Caco-2 (cell line): ENCODE results near the gene RERE. TPM values are rescaled to one million over a fixed set of nuclear protein-coding genes. Genes with fewer than 3 reads are reported as not detected.

Source experiments
- BruUV-seq: library from RNA; stranded (reverse); fragments of 400-500 nt; replicated peaks from 2 replicates; lab custom pipeline; 2021; lab: Mats Ljungman, UMichigan
- CTCF ChIA-PET: fragments of 300-600 bp; sonication (Branson Sonifier 250); formaldehyde crosslinking; loops from one replicate; lab custom pipeline; 2022; ENCODE audit warnings: antibody characterized with exemption; lab: Charles Lee
- POLR2A ChIA-PET: fragments of 300-600 bp; sonication (Branson Sonifier 250); formaldehyde crosslinking; loops from one replicate; lab custom pipeline; 2022; ENCODE audit warnings: antibody characterized with exemption; lab: Charles Lee
- DNase-seq, 2 experiments: peaks; one replicate each; pipeline versions ENCODE4 v3.0.0 to v3.0.0-alpha.2; 2020 to 2022
- H3K27me3 ChIP-seq: replicated peaks from 2 replicates; pipeline ENCODE4 v1.6.0; 2011; ENCODE audit warnings: low read length; ENCODE audit not compliant: control insufficient read depth, insufficient read depth
- H3K36me3 ChIP-seq: 2 replicates; pipeline ENCODE4 v1.5.1; 2011; ENCODE audit warnings: low read length; ENCODE audit not compliant: control insufficient read depth, insufficient read depth
- H3K4me1 ChIP-seq: fragments of 250-450 bp; sonication (Bioruptor Pico); 2 replicates; pipeline ENCODE4 v1.5.1; 2020; ENCODE audit warnings: mild to moderate bottlenecking
- H3K4me3 ChIP-seq: 2 replicates; pipeline ENCODE4 v1.5.1; 2011; ENCODE audit warnings: low read depth, mild to moderate bottlenecking, control low read depth, low read length
- H3K9me3 ChIP-seq: fragments of 250-450 bp; sonication (Bioruptor Pico); 2 replicates; pipeline ENCODE4 v1.5.1; 2020; ENCODE audit warnings: mild to moderate bottlenecking, moderate library complexity
- H3K27ac Mint-ChIP-seq: one replicate; pipeline ENCODE4 v1.8.0; 2022; ENCODE audit warnings: mixed read lengths; ENCODE audit not compliant: unreplicated experiment
- H3K27me3 Mint-ChIP-seq: one replicate; pipeline ENCODE4 v1.8.0; 2022; ENCODE audit warnings: mixed read lengths; ENCODE audit not compliant: insufficient read depth, unreplicated experiment
- H3K36me3 Mint-ChIP-seq: one replicate; pipeline ENCODE4 v1.8.0; 2022; ENCODE audit warnings: mild to moderate bottlenecking, mixed read lengths; ENCODE audit not compliant: insufficient read depth, unreplicated experiment
- H3K4me1 Mint-ChIP-seq: one replicate; pipeline ENCODE4 v1.8.0; 2022; ENCODE audit warnings: low read depth, mixed read lengths; ENCODE audit not compliant: unreplicated experiment
- H3K4me3 Mint-ChIP-seq: one replicate; pipeline ENCODE4 v1.8.0; 2022; ENCODE audit warnings: mild to moderate bottlenecking, moderate library complexity, mixed read lengths; ENCODE audit not compliant: unreplicated experiment
- H3K9me3 Mint-ChIP-seq: one replicate; pipeline ENCODE4 v1.8.0; 2022; ENCODE audit warnings: mixed read lengths; ENCODE audit not compliant: unreplicated experiment
- CTCF ChIP-seq, 2 experiments: fragments of 200-600 bp in 1 of 2; IDR thresholded peaks; 1 replicate in 1 of 2; 2 replicates in 1 of 2; pipeline versions ENCODE4 v1.5.1 to v1.8.0; 2011 to 2022; ENCODE audit warnings: antibody characterized with exemption in 1 of 2, control low read depth in 1 of 2, inconsistent platforms in 1 of 2, low read depth in 1 of 2, low read length in 1 of 2, mild to moderate bottlenecking in 1 of 2, moderate library complexity in 1 of 2; ENCODE audit not compliant: insufficient read depth in 1 of 2, severe bottlenecking in 1 of 2, unreplicated experiment in 1 of 2
- intact Hi-C: fragments of 100-400 bp; cut with micrococcal nuclease; formaldehyde crosslinking; loops from one replicate; pipeline ENCODE4 v1.10.0; 2022; ENCODE audit not compliant: unreplicated experiment
- total RNA-seq: library from RNA; stranded (reverse); gene quantifications from 2 replicates; pipeline ENCODE4 v1.2.3, GENCODE V29; 2022

The RERE gene
- total RNA-seq, 1 experiment from 2014 or later = 85.2 TPM

- Mint-ChIP-seq H3K27ac (peak overlapping the region; percentile 79), H3K36me3 (peaks cover 12% of the 10 kb centered on the region), H3K4me1 (peaks cover 34% of the 10 kb centered on the region), H3K9me3 (peaks cover 10% of the 10 kb centered on the region), H3K27me3 (no peaks in the 10 kb centered on the region), H3K4me3 (peak overlapping the region; percentile 68)
- BruUV-seq = no TSS peak
- H3K36me3 ChIP-seq = no peaks in the 10 kb centered on the region; the same call in 1 of the 2 replicates
- intact Hi-C loops = no loop called here
- DNase-seq = peak in 1 of 2 experiments; percentile 54
- ChIA-PET CTCF (interaction anchor here (0.5 to 1.5 kb wide), 2 partner anchors 137 to 672 kb away, joined by 3 to 4 read pairs; no protein-coding TSS in a partner anchor), POLR2A (interaction anchor here (1.4 kb wide), 1 partner anchor 8 kb away, joined by 4 read pairs; no protein-coding TSS in a partner anchor)
- no peak for TF ChIP-seq CTCF (IDR thresholded peaks at IDR 0.05; ENCODE audit: insufficient read depth in 1 of 2, low read depth in 1 of 2, low read length in 1 of 2, severe bottlenecking in 1 of 2, unreplicated experiment in 1 of 2)
- H3K27me3 ChIP-seq = no peaks in the 10 kb centered on the region
- H3K4me1 ChIP-seq = peaks cover 42% of the 10 kb centered on the region
- no peaks in the 10 kb centered on the region for H3K9me3 ChIP-seq
- no peak overlapping the region for H3K4me3 ChIP-seq
Observed at GRCh38 chr1:8711873-8712412, 105.5 kb downstream of the RERE start.

- no peaks in the 10 kb centered on the region for H3K27me3 ChIP-seq
- ChIA-PET POLR2A (no interaction called here), CTCF (no interaction called here)
- no TSS peak for BruUV-seq
- H3K4me3 Mint-ChIP-seq = peak overlapping the region; percentile 42
- H3K4me1 Mint-ChIP-seq = peaks cover 38% of the 10 kb centered on the region
- intact Hi-C loops = no loop called here
- H3K27ac Mint-ChIP-seq = peak overlapping the region; percentile 79
- no peaks in the 10 kb centered on the region for H3K27me3 Mint-ChIP-seq
- peaks cover 12% of the 10 kb centered on the region for H3K36me3 Mint-ChIP-seq
- peaks cover 47% of the 10 kb centered on the region for H3K4me1 ChIP-seq
- no peaks in the 10 kb centered on the region; the same call in 1 of the 2 replicates for H3K36me3 ChIP-seq
- no peak overlapping the region for H3K4me3 ChIP-seq
- no peaks in the 10 kb centered on the region for H3K9me3 ChIP-seq
- no peak for DNase-seq
- H3K9me3 Mint-ChIP-seq = peaks cover 10% of the 10 kb centered on the region
- no peak for TF ChIP-seq CTCF (IDR thresholded peaks at IDR 0.05; ENCODE audit: insufficient read depth in 1 of 2, low read depth in 1 of 2, low read length in 1 of 2, severe bottlenecking in 1 of 2, unreplicated experiment in 1 of 2)
Observed at GRCh38 chr1:8711151-8711550, 106.3 kb downstream of the RERE start.

GRCh38 chr1:8708259-8708658 is 109.2 kb downstream of the RERE start:
- Histone ChIP-seq H3K9me3 (no peaks in the 10 kb centered on the region), H3K27me3 (no peaks in the 10 kb centered on the region), H3K4me1 (peaks cover 62% of the 10 kb centered on the region), H3K4me3 (no peak overlapping the region), H3K36me3 (no peaks in the 10 kb centered on the region)
- no TSS peak for BruUV-seq
- POLR2A ChIA-PET = no interaction called here
- H3K4me1 Mint-ChIP-seq = peaks cover 45% of the 10 kb centered on the region
- intact Hi-C loops = loop anchor here (5.0 kb wide), 1 partner anchor 36 kb away; no protein-coding TSS in a partner anchor
- DNase-seq = no peak
- peak overlapping the region; percentile 62 for H3K27ac Mint-ChIP-seq
- no peak for TF ChIP-seq CTCF (IDR thresholded peaks at IDR 0.05; ENCODE audit: insufficient read depth in 1 of 2, low read depth in 1 of 2, low read length in 1 of 2, severe bottlenecking in 1 of 2, unreplicated experiment in 1 of 2)
- no peak overlapping the region for H3K4me3 Mint-ChIP-seq
- H3K9me3 Mint-ChIP-seq = peaks cover 10% of the 10 kb centered on the region
- H3K36me3 Mint-ChIP-seq = peaks cover 6% of the 10 kb centered on the region
- CTCF ChIA-PET = interaction anchor here (0.6 kb wide), 1 partner anchor 68 kb away, joined by 3 read pairs; no protein-coding TSS in a partner anchor
- H3K27me3 Mint-ChIP-seq = no peaks in the 10 kb centered on the region
